NCI-H526 treated with DMSO at 0.1 percent for 48 hours (cell line): ENCODE results near the gene MTA2.
A peak's percentile ranks its signal among the peaks of the same experiment; 100 is the strongest.
"Not testable (repeated sequence)": the region's sequence is repeated elsewhere in the genome, so short reads cannot be mapped to it uniquely, and the experiment has no call there.

Experiments
- DNase-seq: peaks from one replicate; lab custom pipeline; 2025; lab: John Stamatoyannopoulos, UW

The MTA2 gene

DNA sequence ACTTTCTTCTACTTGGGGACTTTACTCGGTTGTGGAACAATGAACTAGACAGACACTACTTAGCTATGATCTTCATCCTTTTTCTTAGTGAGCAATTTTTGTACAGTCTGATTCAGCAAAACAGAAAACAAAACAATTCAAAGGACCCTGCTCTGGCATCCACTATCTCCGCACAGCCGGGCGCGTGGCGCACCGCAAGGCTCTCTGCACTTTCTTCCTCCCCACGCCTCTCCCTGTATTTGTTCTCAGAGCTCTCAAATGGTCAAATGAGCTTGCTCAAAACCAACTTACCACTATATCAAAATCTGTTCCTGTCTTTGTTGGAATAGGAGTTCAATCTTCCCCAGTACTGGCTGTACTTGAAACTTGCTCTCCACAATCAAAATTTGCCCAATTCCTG lies 35.4 kb downstream of the MTA2 start:
- DNase-seq, result no peak

DNA sequence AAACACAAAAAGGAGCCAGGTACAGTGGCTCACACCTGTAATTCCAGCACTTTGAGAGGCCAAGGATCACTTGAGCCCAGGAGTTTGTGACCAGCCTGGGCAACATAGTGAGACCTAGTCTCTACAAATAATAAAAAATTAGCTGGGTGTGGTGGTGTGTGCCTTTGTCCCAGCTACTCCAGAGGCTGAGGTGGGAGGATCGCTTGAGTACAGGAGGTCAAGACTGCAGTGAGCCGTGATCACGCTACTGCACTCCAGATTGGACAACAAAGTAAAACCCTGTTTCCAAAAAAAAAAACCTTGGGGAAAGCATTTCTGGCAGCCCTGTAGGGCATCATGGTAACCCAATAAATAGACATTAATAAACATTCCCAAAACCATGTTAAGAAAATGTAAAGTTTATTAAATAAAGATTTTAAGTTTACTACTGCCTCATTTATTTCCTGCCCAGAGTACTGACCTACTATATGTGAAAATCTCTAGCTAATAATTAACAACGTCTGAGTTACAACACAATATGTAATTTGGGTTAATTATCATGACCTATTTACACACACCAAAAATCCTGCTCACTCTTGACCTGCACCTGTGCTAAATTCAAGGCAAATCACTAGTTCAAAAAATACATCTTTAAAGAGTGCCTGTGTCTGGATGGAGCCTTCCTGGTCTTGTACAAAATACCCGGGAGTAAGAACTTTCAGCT lies 36.4 kb downstream of the MTA2 start:
- DNase-seq, result no peak

- DNase-seq, result not testable (repeated sequence)
Measured at GRCh38 chr11:62561677-62562230, 39.9 kb downstream of the MTA2 start.

- DNase-seq, result peak; percentile 46
Measured at GRCh38 chr11:62560566-62561103, 41.0 kb downstream of the MTA2 start.

- not testable (repeated sequence) for DNase-seq
Measured at GRCh38 chr11:62559626-62560025, 42.0 kb downstream of the MTA2 start.

GRCh38 chr11:62559204-62559603 lies 42.5 kb downstream of the MTA2 start:
- no peak for DNase-seq

- no peak for DNase-seq
Measured at GRCh38 chr11:62558669-62559068, 43.0 kb downstream of the MTA2 start.

DNA sequence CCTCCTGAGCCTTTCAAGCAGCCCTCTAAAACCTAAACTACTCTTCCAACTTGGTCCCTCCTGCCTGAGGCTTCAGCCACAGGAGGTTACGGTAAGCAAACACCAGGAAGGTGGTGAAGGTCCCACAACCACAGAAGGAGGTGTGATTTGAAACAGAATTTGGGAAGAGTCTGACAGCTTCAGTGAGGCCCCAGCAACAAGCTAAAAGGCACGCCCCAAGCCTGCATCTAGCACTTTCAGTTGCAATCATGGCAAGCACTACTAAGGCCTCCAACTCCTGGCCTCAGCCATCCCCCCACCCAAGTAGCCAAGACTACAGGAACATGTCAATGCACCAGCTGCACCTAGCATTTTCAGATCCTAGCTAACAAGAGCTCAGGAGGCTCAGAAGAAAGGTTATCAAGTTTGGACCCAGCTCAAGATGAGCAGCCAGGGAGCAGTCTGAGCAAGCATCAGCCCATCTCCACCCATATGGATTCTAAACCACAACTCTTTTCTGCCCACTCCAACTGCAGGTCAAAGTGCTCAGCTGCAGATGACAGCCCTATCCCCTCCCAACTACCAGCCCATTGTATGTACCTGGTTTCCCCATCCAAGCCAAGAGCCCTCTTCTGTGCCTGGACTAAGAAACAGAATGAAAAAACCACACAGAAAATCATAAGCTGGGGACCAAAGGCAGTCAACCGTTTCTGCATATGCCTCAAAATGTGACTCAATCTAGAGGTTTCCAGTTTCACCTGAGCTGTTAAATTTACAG lies 44.6 kb downstream of the MTA2 start:
- DNase-seq, result no peak

DNA sequence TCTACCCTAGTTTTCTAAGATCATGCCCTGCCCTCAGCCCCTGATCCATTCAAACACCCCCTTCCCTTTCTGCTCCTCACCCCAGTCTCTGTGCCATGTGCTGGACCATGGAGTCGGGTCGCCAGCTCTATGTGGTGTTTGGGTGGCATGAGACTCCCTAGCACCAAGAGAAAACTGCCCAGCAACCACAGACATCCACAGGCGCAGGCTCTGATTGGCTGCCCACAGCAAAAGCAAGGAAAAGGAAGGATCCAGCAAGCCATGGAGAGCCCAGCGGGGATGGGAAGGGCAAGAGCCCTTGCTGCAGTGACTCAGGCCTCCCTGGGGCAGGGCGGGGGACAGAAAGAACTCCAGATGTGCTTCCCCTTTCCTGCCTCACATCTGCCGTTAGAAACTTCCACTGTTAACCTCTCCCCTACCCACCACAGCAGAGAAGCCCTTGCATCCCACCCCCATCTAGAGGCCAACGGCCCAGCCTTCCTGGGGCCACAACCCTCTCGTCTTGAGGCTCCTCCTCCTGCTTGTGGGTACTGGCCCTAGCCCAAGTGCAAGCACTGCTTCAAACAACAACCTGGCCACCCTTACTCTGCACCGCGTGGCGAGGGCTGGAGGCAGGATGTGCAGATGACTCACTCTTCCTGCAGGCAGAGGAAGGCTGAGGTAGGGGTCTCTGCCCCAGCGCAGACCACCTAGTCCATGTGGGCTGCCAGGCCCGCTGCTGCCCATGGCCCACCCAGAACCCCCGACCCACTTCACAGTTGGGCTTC lies 45.4 kb downstream of the MTA2 start:
- DNase-seq, result peak; percentile 75

DNA sequence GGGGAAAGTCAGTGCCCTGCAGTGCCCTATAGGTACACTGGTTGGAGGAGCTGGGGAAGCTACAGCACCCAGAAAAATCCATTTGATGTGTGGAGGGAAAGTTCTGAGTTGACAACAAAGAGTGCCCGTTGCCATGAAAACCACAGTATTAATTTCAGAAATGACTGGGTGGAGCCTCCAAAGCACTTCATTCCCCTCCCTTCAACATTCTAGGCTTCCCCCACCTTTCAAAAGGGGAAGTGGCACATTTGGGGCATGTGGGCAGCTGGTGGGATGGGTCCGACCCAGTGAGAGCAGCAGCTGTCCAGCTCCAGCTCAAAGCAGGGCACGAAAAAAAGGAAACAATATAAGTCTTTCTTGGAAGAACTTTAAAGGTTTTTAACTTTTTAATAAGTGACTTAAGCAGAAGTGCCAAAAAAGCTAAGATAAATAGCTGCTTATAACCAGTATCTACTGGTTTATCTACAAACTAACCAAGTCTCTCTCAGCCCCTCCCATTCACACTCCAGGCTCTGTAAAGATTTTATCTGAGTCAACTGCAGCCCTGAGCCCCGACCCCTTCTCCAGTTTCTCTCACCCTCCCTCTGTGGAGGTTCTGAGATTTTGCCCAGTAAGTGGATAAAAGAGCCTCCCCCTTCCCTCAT lies 46.1 kb downstream of the MTA2 start:
- DNase-seq, result no peak

GRCh38 chr11:62554387-62555167 lies 47.1 kb downstream of the MTA2 start:
- DNase-seq, result no peak

DNA sequence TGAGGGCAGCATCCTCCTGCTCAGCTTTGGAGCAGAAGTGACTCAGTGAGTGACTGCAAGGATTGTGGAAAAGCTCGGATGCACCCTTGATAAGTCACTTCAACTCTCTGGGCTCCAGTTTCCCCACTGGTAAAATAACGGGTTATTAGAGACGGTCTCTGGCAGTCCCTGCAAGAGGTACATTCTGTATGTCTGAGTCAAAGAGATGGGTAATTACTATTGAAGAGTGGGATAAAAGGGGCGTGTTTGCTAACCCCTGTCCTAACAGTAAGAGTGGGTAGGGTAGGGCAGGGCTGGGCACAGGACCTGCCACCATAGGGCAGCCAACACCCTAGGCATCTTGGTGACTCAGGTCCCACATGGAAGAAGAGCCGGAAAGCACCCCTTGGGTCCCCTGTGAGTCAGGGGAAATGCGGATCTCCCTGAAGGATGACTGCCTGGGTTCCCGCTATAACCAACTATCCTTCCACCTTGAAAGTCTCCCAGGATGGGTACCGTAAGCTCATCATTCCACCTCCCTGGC lies 47.8 kb downstream of the MTA2 start:
- no peak for DNase-seq

GRCh38 chr11:62553080-62553838 lies 48.4 kb downstream of the MTA2 start:
- no peak for DNase-seq

DNA sequence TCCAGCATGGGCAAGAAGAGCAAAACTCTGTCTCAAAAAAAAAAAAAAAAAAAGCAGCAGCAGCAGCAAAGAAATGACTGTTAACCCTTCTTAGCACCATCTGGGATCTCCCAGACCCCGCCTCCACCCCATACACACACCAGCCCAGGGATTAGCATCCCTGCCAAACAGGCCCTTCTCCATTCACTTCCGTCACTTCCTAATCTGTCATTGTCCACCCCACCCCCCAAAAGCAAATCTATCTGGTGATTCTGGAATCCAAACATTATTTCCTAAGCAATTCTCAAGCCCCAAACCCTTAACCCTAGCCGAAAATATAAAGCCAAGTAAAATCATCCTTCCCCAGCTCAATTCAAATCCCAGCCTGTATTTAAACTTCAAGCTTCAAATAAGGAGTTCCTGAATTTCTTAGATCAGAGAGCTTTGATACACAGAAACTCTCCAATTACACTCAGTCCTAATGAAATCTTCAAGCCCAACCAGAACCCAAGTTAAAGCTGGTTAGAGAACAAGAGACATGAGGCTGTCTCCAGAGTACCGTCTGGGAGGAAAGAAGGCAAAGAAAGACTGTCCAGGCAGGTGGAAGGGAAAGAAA lies 49.1 kb downstream of the MTA2 start:
- no peak for DNase-seq

DNA sequence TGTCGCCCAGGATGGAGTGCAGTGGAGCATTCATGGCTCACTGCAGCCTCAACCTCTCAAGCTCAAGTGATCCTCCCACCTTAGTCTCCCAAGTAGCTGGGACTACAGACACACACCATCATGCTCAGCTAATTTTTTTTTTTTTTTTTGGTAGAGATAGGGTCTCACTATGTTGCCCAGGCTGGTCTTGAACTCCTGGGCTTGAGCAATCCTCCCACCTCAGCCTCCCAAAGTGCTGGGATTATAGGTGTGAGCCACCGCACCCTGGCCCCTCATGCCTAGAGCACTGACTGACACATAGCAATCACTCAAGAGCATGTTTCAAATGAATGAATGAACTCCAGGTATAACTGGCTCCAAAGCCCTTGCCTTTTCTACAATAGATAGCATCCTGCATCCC lies 51.2 kb downstream of the MTA2 start:
- DNase-seq, result not testable (repeated sequence)

DNA sequence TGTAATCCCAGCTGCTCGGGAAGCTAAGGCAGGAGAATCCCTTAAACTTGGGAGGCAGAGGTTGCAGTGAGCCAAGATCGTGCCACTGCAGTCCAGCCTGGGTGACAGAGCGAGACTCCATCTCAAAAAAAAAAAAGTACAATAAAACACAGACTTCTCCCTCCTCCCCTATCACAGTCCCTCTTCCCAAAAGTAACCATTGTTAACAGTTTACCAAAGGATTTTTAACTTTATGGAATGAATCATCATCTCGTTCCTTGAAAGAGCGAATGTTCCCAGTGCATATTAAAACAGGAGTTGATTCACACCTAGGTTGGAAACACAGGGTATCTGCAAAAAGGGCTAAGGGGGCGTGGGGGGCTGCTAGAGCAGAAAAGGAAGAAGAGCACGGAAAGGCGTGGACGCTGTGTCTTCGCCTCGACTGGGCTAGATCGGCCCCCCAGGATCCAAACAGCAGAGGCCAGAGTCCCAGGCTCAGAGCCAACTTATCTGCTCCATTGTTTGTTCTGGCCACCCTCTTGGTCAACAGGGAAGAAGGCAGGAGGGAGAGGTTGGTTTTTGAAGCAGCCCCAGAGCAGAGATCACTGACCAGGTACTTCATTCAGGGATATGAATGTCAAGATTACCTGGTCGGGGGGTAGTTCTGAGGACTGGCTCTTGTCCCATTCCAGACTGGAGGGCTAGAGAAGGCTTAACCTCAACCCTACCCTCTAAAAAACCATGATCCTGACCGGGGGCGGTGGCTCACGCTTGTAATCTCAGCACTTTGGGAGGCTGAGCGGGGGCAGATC lies 52.9 kb downstream of the MTA2 start:
- DNase-seq, result no peak

DNA sequence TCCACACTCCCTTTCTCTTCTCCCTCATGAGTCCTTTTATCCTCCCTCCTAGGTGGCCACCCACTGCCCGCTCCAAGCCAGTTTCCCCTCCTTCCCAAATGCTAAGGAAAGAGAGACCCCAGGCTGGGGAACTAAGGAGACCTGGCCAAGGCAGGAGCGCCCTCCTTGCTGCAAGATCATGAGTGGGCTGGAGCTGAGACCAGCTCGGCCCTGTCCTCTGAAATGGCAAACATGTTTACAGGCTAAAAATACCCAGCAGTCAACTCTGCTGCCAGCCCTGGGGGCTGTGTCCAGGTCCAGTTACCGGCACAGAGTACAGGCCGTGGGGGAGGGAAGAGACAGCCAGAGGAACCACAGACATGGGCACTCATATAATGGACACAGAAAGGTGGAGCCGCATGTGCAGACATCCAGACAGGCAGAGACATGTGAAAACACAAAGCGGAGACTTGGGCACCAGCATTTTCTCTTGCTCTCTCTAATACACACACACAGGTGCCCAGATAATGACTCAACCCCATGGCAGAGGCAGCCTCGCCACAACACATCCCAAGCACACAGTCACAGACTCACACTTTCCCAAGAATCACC lies 53.9 kb downstream of the MTA2 start:
- DNase-seq, result peak; percentile 36

GRCh38 chr11:62546929-62547625 lies 54.6 kb downstream of the MTA2 start:
- DNase-seq, result peak; percentile 70
